SH-SY5Y (cell line): ENCODE data around the gene IKZF1.
A peak's percentile ranks its signal among the peaks of the same experiment; 100 is the strongest.

Experiments
- GATA2 ChIP-seq: IDR thresholded peaks from 2 replicates; pipeline ENCODE4 v1.6.1; 2011; ENCODE audit warnings: mild to moderate bottlenecking, low read depth, low read length
- GATA3 ChIP-seq: IDR thresholded peaks from 2 replicates; pipeline ENCODE4 v1.6.1; 2011; ENCODE audit warnings: low read depth, mild to moderate bottlenecking, low read length, moderate library complexity

Gene IKZF1

GRCh38 chr7:50358779-50359178 is 54.3 kb downstream of the IKZF1 start:
- TF ChIP-seq GATA2 (no peak), GATA3 (no peak)

GRCh38 chr7:50359258-50359994 is 54.9 kb downstream of the IKZF1 start:
- TF ChIP-seq GATA3 = no peak

DNA sequence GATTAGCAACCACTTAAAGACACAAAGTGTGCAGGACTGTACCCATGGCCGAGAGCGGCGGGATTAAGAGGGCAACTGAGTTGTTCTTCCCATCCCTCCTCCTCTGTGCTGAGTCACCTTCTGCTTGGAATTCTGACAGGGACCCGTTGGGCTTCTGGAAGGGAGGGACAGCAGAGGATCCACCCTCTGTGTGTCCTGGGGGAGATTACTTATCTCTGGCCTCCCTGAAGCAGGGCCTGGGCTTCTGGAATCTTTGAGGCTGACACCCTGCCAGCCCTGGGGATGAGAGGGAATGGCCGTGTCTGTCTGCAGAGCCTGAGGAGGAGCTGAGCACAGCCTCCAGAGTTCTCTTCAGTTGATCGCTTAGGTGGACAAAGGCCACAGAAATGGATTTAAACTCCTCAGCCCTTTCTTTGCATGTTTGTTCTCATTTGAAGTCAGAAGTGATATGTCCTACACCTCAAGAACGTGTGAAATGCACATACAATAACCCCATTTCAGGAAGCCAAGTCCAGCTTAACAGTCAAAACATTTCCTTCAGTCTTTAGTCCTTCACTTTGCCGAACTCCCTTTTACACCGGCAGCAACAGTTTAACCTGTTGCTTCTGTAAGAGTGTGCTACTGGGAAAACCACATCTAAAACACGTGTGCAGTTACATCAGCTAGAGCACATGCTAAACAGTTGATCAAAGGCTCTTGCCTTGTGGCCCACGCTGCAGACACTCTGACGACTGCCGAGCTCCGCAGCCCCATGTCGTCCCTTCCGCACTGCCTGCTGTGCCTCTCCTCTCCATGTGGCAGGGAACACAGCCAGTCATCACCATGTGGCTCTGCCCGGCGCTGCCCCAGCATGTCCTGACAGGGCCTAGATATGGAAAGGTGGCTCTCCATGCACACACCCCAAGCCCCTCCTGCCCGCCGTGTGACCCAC is 55.7 kb downstream of the IKZF1 start:
- TF ChIP-seq GATA2 (peak; percentile 22; the same call in 1 of the 2 replicates), GATA3 (no peak)

DNA sequence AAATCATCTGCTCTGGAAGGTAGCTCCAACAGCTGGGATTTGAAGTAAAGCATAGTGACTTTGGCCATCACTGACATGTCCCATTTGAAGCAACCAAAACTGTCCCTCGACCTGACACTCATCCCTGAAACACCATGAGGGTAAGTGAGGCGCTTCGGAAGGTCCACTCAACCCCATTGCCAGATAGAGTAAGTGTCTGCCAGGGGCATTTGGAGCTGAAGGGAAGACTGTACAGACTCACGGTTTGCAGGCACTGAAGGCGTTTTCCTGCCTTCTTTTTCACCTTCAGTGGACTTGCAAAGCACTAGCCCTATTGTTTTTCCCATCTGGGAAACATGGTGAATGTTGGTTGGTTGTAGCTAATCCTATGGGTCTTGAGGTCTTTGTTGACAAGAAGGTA is 57.6 kb downstream of the IKZF1 start:
- TF ChIP-seq GATA3 = no peak
- TF ChIP-seq GATA2 = no peak

DNA sequence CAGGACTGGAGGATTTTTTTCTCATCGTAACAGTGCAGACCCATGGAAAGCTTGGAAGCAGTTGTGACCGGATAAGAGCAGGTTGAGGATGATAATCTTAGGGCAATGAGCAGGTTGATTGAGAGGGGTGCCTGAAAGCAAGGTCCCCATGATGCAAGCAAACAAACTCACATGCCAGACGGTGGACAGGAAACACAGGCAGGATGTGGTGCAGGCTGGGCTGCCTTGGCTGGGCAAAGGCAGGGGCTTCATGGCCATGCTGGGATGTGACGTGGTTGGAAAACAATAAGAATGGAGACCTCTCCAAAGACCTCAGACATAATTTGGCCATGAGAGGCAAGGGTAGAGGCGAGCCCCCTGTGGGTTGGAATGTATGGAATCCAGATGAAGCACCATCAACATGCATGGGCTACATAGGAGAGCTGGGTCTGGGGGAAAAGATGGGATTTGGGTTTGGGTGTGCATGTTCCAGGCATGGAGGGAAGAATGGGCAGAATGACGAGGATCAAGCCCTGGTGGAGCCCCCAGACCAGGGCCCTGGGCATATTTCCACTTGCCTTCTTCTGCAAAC is 58.3 kb downstream of the IKZF1 start:
- TF ChIP-seq GATA2 (no peak), GATA3 (no peak)

- TF ChIP-seq GATA3 = no peak
- no peak for TF ChIP-seq GATA2
Observed at GRCh38 chr7:50363327-50364060, 59.0 kb downstream of the IKZF1 start.

GRCh38 chr7:50364645-50365044 is 60.1 kb downstream of the IKZF1 start:
- TF ChIP-seq GATA2 = no peak
- TF ChIP-seq GATA3 = no peak

GRCh38 chr7:50366311-50366710 is 61.8 kb downstream of the IKZF1 start:
- TF ChIP-seq GATA2 (no peak), GATA3 (no peak)

DNA sequence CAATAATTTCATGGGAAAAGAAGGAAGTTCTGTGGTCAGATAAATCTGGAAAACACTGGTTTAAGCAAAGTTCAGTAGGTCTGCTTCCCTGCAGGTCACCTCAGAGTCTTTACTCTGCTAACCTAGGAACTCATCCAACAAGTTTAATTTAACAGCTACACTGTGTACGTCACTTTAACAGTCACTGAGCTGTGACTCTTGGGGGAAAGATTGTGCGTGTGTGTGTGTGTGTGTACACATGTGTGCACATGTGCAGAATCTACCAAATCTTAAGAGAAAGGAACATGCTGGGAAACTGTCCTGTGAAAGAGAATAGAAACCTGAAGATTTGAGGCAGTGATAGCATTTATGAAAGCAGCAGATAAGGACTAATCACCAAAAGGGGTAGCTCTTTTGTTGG is 62.6 kb downstream of the IKZF1 start:
- TF ChIP-seq GATA3 (no peak), GATA2 (no peak)

DNA sequence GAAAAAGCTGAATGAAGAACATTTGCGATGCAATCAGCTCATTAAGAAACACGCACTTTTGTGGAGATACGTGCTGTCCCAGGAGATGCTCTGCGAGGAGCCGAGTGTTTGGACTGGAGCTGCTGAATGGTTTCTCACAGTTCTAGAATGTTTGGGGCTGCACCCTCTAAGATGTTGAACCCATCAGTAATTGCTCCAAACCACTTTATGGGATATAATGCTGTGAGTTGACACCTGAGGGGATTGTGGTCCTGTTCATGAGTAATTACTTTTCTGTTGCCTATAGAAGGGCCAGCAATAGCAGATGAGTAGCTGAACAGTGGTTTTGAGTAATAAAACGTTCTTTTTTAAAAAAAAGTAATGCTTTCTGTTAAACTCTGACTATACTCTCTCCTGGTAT is 63.1 kb downstream of the IKZF1 start:
- no peak for TF ChIP-seq GATA3
- no peak for TF ChIP-seq GATA2

- TF ChIP-seq GATA3 (no peak), GATA2 (no peak)
Observed at GRCh38 chr7:50368366-50368765, 63.9 kb downstream of the IKZF1 start.

DNA sequence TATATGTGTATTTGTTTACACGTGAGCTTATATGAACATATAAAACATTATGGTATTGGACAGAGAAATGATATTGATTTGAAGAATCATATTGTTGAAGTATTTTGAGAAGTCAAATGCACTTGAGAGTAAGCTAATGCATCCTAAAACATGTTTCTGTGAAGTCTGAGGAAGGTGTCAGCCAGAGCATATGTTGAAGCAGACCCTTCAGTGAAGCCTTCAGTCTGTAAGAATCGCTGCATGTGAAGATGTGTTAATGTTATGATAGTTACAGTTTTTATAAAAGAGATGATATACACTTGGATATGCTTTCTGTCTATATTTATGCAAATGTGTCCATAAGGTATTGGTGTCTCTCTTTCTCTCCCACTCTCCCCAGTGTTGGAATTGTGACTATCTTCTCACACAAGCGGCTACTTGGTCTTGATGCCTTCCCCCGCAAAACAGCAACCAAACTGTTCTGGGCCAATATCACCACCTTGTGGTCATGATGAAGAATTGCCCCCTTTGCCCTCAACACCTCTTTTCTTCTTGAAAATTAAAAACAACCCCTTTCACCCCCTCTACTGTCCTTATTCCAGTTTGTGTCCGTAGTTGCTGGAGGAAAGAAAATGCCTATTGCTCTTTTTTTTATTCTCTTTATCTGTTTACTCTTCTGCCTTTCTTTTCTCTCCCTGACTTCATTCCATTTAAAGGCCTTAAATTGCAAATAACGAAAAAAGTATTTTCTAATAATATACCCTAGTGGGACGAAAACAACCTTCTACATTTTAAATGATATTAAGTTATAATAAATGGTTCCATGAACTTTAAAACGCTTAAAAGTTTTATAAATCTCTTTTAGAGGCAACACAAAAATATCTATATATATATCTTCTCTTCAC is 64.9 kb downstream of the IKZF1 start:
- TF ChIP-seq GATA2 (no peak), GATA3 (no peak)

DNA sequence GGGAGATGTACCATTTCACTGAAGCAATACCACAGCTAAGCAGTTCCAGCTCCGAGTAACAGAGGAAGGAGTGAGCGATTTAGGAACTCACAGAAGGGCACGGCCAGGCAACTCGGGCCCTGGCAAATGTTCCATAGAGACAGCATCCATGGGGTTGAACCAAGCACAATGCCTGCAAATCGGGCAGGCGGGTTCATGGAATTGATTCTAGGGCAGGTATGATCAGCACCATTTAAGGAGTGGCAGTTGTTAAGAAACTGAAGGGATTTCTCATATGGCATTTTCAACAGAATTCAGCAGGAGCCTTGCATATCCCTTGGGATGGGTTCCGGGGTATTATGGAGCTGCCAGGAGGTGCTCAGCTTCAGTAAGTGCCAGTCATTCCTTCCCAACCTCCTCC is 66.4 kb downstream of the IKZF1 start:
- TF ChIP-seq GATA3 (no peak), GATA2 (no peak)

DNA sequence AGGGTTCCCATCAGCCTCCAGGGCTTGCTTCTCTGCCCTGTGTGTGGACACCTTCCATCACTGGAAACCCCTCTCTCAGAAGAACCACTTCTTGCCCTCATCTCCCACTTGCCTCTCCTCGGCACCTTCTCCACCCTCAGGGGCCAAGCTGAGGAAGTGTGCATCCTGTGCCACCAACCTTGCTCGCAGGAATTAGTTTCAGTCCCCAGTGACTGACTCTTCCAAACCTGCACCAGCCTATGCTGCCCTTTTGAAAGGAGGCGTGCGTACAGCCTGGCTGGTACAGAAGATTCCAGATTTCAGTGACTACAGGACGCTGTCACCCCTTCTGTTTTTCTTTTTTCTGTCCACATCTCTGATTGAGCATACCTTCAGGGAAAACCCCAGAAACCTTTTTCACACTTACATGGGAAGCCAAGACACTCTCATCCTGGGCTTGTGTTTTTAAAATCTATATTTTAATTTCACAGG is 67.1 kb downstream of the IKZF1 start:
- TF ChIP-seq GATA2 = no peak
- TF ChIP-seq GATA3 = no peak
